Brain microvascular endothelial cell (primary cell): ENCODE results near the gene PRKCH.

Experiments used
- DNase-seq: peaks from one replicate; pipeline ENCODE4 v3.0.0-alpha.2; 2020
- H3K27ac ChIP-seq: fragments of 250-450 bp; sonication (Bioruptor Pico); 2 replicates; pipeline ENCODE4 v1.5.1; 2020; ENCODE audit warnings: mild to moderate bottlenecking, moderate library complexity
- H3K27me3 ChIP-seq: fragments of 250-450 bp; sonication (Bioruptor Pico); replicated peaks from 2 replicates; pipeline ENCODE4 v1.5.1; 2020; ENCODE audit warnings: mild to moderate bottlenecking
- H3K36me3 ChIP-seq: fragments of 250-450 bp; sonication (Bioruptor Pico); replicated peaks from 2 replicates; pipeline ENCODE4 v1.5.1; 2020; ENCODE audit warnings: mild to moderate bottlenecking
- H3K4me3 ChIP-seq: 2 replicates; pipeline ENCODE4 v1.5.1; 2011; ENCODE audit warnings: low read depth, mild to moderate bottlenecking, control low read depth, low read length, moderate library complexity
- CTCF ChIP-seq: IDR thresholded peaks from 2 replicates; pipeline ENCODE4 v1.5.1; 2011; ENCODE audit warnings: low read depth, mild to moderate bottlenecking, moderate library complexity, low read length, control low read depth, inconsistent platforms; ENCODE audit errors: missing control alignments
- in situ Hi-C: cut with HindIII; loops from 2 replicates; pipeline ENCODE4 v1.10.0; 2017; ENCODE audit warnings: low sequenced_read_pairs, low pct_ligation_motif_present

Gene PRKCH

DNA sequence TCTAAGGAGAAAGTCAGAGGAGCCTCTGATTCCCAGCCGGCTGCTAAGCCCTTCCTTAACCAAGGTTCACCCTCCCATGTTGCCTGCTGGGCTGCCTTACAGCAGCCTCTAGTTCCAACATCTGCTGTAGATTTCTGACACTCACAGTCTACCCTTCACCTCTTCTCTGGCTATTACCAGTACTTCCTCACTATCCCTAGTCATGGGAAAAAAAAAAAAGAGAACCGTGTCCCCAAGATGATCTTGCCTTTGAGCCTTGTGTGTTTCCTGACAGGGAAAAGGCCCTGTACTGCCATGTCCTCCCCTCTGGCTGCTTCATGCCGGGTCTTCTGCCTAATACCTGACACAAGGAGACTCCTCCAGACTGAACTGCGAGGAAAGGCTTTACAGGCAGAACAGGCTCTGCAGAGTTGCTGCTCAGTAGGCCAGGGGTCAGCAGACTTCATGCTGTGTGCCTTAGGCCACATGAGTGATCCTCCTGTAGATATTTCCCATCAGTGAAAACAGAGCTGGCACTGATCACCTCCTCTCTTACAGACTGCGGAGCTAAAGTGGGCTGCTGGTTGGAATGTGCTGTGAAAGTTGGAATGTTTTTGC is 46.8 kb downstream of the PRKCH start:
- in situ Hi-C loops, result no loop called here
- DNase-seq, result no peak
- TF ChIP-seq CTCF, result no peak
- no peak overlapping the region for H3K27ac ChIP-seq
- no peaks in the 10 kb centered on the region for H3K27me3 ChIP-seq
- H3K4me3 ChIP-seq, result no peak overlapping the region
- H3K36me3 ChIP-seq, result no peaks in the 10 kb centered on the region

- DNase-seq, result no peak
- in situ Hi-C loops, result no loop called here
- Histone ChIP-seq H3K36me3 (no peaks in the 10 kb centered on the region), H3K27me3 (no peaks in the 10 kb centered on the region), H3K27ac (no peak overlapping the region), H3K4me3 (no peak overlapping the region)
- TF ChIP-seq CTCF, result no peak
These were observed 47.5 kb downstream of the PRKCH start for GRCh38 chr14:61368781-61369453.

- Histone ChIP-seq H3K36me3 (no peaks in the 10 kb centered on the region), H3K27me3 (no peaks in the 10 kb centered on the region), H3K27ac (no peak overlapping the region), H3K4me3 (no peak overlapping the region)
- TF ChIP-seq CTCF, result no peak
- DNase-seq, result no peak
- in situ Hi-C loops, result no loop called here
These were observed 48.1 kb downstream of the PRKCH start for GRCh38 chr14:61369454-61369810.

DNA sequence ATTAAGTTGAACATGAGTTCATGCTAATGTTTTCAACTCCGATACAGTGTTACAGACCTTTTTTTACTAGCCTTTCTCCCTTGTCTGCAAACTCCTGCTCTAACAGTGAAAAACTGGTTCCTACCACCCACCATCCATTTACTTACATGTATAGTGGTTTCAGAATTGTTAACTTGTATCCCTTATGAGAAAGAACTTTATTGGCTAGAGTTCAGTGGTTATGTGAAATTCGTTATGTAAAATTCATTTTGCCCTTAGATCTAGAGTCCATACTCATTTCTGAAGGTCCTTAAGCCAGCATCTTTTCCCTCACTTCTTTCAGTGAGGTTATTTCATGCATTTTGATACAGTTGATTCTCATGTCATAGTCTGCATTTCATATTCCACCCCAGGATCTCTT is 51.0 kb downstream of the PRKCH start:
- no peak for DNase-seq
- in situ Hi-C loops, result no loop called here
- H3K36me3 ChIP-seq, result no peaks in the 10 kb centered on the region

GRCh38 chr14:61372842-61373555 is 51.6 kb downstream of the PRKCH start:
- no peaks in the 10 kb centered on the region for H3K27me3 ChIP-seq
- in situ Hi-C loops, result no loop called here
- DNase-seq, result no peak
- no peak overlapping the region for H3K4me3 ChIP-seq
- TF ChIP-seq CTCF, result no peak
- H3K36me3 ChIP-seq, result no peaks in the 10 kb centered on the region
- no peak overlapping the region for H3K27ac ChIP-seq

More for the DNA sequence above, 51.0 kb downstream of the PRKCH start:
- H3K27ac ChIP-seq, result no peak overlapping the region
- H3K27me3 ChIP-seq, result no peaks in the 10 kb centered on the region
- H3K4me3 ChIP-seq, result no peak overlapping the region
- no peak for TF ChIP-seq CTCF
